GM18951 (cell line): ENCODE data around the gene GSE1.

ENCODE experiments used
- POLR2A ChIP-seq: IDR thresholded peaks from 4 replicates; pipeline ENCODE4 v1.6.1; 2011; ENCODE audit warnings: mild to moderate bottlenecking; ENCODE audit not compliant: insufficient read length, insufficient read depth; ENCODE audit errors: extremely low read depth
- in situ Hi-C: fragments of 300-500 bp; cut with MboI; formaldehyde crosslinking; loops from one replicate; pipeline ENCODE4 v1.12.0; 2022; ENCODE audit warnings: low sequenced_read_pairs, mixed read lengths, inconsistent platforms; ENCODE audit not compliant: unreplicated experiment

Gene GSE1

GRCh38 chr16:85612801-85613603 lies at the start of gene GSE1:
TSS of gene GSE1 (plus strand) at chr16:85613322. CDS start at chr16:85613392, 70 bp downstream.
- peak; percentile 55 for TF ChIP-seq POLR2A
- in situ Hi-C loops = loop anchor here (25.0 kb wide), 1 partner anchor 176 kb away; no protein-coding TSS in a partner anchor

- in situ Hi-C loops = no loop called here
- TF ChIP-seq POLR2A = no peak
These were observed 49.4 kb upstream of the GSE1 start for GRCh38 chr16:85563515-85564276.

GRCh38 chr16:85564277-85565051 lies 48.7 kb upstream of the GSE1 start:
- TF ChIP-seq POLR2A = no peak
- in situ Hi-C loops = no loop called here

GRCh38 chr16:85565340-85565739 lies 47.8 kb upstream of the GSE1 start:
- in situ Hi-C loops = no loop called here
- no peak for TF ChIP-seq POLR2A

GRCh38 chr16:85565801-85566526 lies 47.2 kb upstream of the GSE1 start:
- in situ Hi-C loops = no loop called here
- TF ChIP-seq POLR2A = no peak

DNA sequence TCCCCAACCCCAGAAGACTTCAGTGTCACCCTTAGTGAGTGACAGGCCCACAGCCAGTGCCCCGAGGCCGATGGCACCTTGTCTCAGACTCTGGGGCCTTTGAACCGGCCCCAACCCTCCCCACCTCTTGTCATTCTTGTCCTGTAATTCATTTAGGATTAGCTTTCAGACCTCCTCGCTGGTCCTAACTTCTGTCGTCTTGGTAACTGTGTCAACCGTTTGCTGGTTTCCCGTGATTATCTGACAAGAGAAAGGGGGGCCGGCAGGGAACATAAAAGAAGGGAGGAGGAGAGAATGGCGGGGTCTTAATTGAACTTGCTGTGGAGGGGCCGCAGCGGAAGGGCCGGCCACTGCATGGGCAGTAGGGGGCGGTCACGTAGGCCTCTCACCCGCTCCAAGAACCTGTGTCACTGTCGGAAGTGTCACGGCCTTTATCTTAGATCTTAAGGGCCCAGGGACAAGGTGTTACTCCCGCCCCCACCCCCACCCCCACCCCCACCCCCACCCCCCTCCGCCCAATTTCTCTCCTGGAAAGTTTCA lies 46.5 kb upstream of the GSE1 start:
- in situ Hi-C loops = no loop called here

DNA sequence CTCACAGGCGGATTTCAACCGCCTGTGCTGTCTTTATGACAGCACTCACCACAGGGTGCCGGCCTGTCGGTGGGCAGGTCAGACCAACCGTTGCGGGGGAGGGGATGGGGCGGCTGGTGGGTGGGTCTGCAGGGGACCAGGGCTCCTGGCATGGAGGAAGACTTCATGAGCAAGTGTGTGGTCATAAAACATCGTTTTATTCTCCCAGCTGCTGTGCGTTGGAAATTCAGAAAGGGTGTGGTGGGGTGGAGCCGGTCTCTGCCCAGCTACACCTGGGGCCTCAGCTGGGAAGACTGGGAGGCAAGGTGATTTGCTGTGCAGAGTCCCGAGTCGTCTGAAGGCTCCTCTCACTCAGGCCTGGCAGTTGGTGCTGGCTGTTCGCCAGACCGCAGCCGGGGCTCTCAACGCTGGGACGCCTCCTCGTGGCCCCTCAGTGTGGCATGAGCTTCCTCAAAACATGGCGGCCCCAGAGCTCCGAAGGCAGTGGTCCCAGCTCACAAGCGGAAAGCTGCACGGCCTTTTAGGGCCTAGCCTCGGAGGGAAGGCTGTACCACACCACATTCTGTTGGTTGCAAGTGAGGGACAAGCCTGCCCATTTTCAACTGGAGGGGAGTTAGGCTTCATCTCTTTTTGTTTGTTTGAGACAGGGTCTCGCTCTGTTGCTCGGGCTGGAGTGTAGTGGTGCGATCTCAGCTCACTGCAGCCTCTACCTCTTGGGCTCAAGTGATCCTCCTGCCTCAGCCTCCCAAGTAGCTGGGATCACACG lies 45.8 kb upstream of the GSE1 start:
- in situ Hi-C loops = no loop called here
- TF ChIP-seq POLR2A = no peak

More for the DNA sequence above, 46.5 kb upstream of the GSE1 start:
- no peak for TF ChIP-seq POLR2A

DNA sequence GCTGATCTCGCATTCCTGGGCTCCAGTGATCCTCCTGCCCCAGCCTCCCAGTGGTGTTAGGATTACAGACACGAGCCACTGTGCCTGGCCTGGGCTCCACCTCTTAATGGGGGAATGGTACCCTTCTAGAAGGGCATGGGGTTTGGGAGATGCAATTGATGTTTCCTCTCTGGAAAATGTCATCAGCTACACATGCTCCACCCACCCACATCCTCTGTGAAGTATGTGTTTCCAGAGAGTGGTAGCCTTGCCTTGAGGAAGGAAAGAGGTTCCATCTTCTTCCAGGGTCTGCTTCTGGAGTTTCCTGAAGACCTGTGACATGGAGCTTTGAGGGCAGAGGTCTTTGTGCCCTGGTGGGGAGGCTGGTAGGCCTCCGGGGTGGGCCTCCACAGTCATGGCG lies 45.2 kb upstream of the GSE1 start:
- no peak for TF ChIP-seq POLR2A
- in situ Hi-C loops = no loop called here

DNA sequence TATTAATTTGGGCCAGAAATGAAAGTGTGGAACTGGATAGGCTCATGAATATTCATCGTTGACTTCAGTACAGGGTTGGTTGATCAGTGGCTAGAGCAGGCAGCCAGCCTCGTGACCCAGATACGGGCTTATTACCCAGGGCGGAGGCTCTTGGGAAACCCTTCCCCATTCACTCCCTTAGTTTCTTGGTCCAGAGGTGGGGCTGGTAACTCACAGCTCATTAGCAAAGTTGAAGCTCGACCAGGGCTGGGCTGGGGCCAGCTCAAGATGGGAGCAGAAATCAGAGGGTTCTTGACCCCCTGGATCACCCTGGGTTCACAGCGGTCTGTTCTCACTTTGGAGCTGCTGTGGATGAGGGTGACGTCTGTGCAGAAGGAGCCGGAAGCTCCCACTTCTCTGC lies 44.6 kb upstream of the GSE1 start:
- in situ Hi-C loops = no loop called here
- TF ChIP-seq POLR2A = no peak

GRCh38 chr16:85569039-85569614 lies 44.0 kb upstream of the GSE1 start:
- in situ Hi-C loops = no loop called here
- TF ChIP-seq POLR2A = no peak

GRCh38 chr16:85569615-85570212 lies 43.4 kb upstream of the GSE1 start:
- in situ Hi-C loops = no loop called here
- TF ChIP-seq POLR2A = peak; percentile 37

- in situ Hi-C loops = no loop called here
- no peak for TF ChIP-seq POLR2A
These were observed 42.8 kb upstream of the GSE1 start for GRCh38 chr16:85570213-85570734.
